Spleen (tissue), 11 donors: ENCODE measurements around the gene UCP3. TPM values are rescaled to one million over a fixed set of nuclear protein-coding genes. Genes with fewer than 3 reads are reported as not detected.

ENCODE experiments used
- DNase-seq: peaks from one replicate; pipeline ENCODE4 v3.0.0-alpha.2; 2020
- H3K27ac ChIP-seq, 8 donors: fragments of 200-600 bp; sonication (generic) in 7 of 8; 1 replicate in 4 of 8; 2 replicates in 4 of 8; pipeline versions ENCODE4 v1.5.0 to v1.8.0; 2016 to 2021; ENCODE audit warnings: inconsistent platforms in 4 of 8, mild to moderate bottlenecking in 4 of 8, moderate library complexity in 1 of 8
- H3K27me3 ChIP-seq, 7 donors: fragments of 200-600 bp; sonication (generic) in 6 of 7; replicated peaks in 1 of 7; 1 replicate in 4 of 7; 2 replicates in 3 of 7; pipeline versions ENCODE4 v1.5.0 to v1.8.0; 2016 to 2021; ENCODE audit warnings: inconsistent platforms in 3 of 7, mild to moderate bottlenecking in 1 of 7
- H3K36me3 ChIP-seq, 6 donors: fragments of 200-600 bp; sonication (generic) in 5 of 6; 1 replicate in 4 of 6; 2 replicates in 2 of 6; pipeline versions ENCODE4 v1.5.0 to v1.8.0; 2016 to 2021; ENCODE audit warnings: inconsistent platforms in 2 of 6
- H3K4me1 ChIP-seq, 6 donors: fragments of 200-600 bp; sonication (generic) in 5 of 6; 1 replicate in 3 of 6; 2 replicates in 3 of 6; pipeline versions ENCODE4 v1.5.0 to v1.8.0; 2016 to 2021; ENCODE audit warnings: inconsistent platforms in 3 of 6
- H3K4me3 ChIP-seq, 8 donors: fragments of 200-600 bp; sonication (generic) in 7 of 8; 1 replicate in 4 of 8; 2 replicates in 4 of 8; pipeline versions ENCODE4 v1.5.0 to v1.8.0; 2016 to 2021; ENCODE audit warnings: inconsistent platforms in 4 of 8, mild to moderate bottlenecking in 4 of 8, moderate library complexity in 2 of 8
- H3K9me3 ChIP-seq, 8 donors: fragments of 200-600 bp; sonication (generic) in 7 of 8; 1 replicate in 4 of 8; 2 replicates in 4 of 8; pipeline versions ENCODE4 v1.5.0 to v1.8.0; 2016 to 2021; ENCODE audit warnings: inconsistent platforms in 4 of 8
- CTCF ChIP-seq, 11 experiments: fragments of 200-600 bp in 7 of 11; fragments of 450-650 bp in 4 of 11; sonication (generic) in 4 of 11; IDR thresholded peaks in 8 of 11; conservative IDR thresholded peaks in 3 of 11; 1 replicate in 7 of 11; 2 replicates in 4 of 11; pipeline versions ENCODE4 v1.4.0 to v1.8.0; 2016 to 2021; ENCODE audit warnings: antibody characterized with exemption in 11 of 11, inconsistent platforms in 4 of 11, mild to moderate bottlenecking in 1 of 11
- POLR2A ChIP-seq, 3 donors: fragments of 450-650 bp; IDR thresholded peaks; one replicate each; pipeline ENCODE4 v1.5.1; 2017; ENCODE audit warnings: antibody characterized with exemption in 3 of 3, mild to moderate bottlenecking in 1 of 3
- POLR2AphosphoS5 ChIP-seq, 3 donors: sonication (generic); formaldehyde crosslinking; IDR thresholded peaks; one replicate each; pipeline ENCODE4 v1.5.1; 2017; ENCODE audit warnings: antibody characterized with exemption in 3 of 3
- WGBS, 5 donors: extraction: QIAGEN DNeasy Blood & Tissue Kit in 3 of 5; methylation state at CpG; one replicate each; pipeline versions ENCODE4 v1.1.5 to v1.1.7; 2013 to 2018; 5-methylcytosine and 5-hydroxymethylcytosine counted together
- intact Hi-C: fragments of 100-400 bp; cut with DNase I; formaldehyde crosslinking; loops from one replicate; pipeline ENCODE4 v1.15.0; 2023; ENCODE audit warnings: low total_unique reads
- polyA plus RNA-seq, 3 donors: library from polyadenylated mRNA; stranded (reverse); fragments of 200-250 nt; gene quantifications; one replicate each; pipeline ENCODE4 v1.2.1, GENCODE V29; 2013
- total RNA-seq, 7 donors: library from RNA; depleted of rRNA in 3 of 7; stranded (reverse); fragments of >200 nt in 3 of 7; fragmentation: NEBNext Ultra II Directional in 4 of 7; extraction: Animal tissue kit (Norgen Biotek cat#: 25700) in 4 of 7; gene quantifications; one replicate each; pipeline versions ENCODE4 v1.1.0 to v1.2.1, GENCODE V29; 2016 to 2021
- donor health status: healthy with polysubstance abuse.
- donor health status: DM: no; HTN: no; CAD: no; lungs with moderate emphysema.
- donor health status: DM: no; HTN: no; CAD: no.
- donor health status: Bipolar disorder and iron deficiency.
- donor health status: healthy.
- donor health status: DM: no; HTN: no; CAD: no.
- donor health status: DM: yes; HTN: yes; CAD: no.

Gene UCP3
- total and polyA plus RNA-seq, 10 donors, result 0.68 to 7.1 (median 4.2) TPM

- 55 to 81% (median 73%) methylated on average over 7 to 9 of the region's 9 CpGs for whole genome bisulfite sequencing, 5 donors
- TF ChIP-seq POLR2AphosphoS5 (IDR thresholded peaks at IDR 0.05) (peak in 2 of 3 donors; percentile 62 to 77), POLR2A (IDR thresholded peaks at IDR 0.05) (no peak)
- no peaks in the 10 kb centered on the region for H3K27me3 ChIP-seq
- H3K36me3 ChIP-seq, result peaks cover 0 to 58% (median 0%) of the 10 kb centered on the region in 6 donors
- no peaks in the 10 kb centered on the region for H3K9me3 ChIP-seq
- intact Hi-C loops, result no loop called here
- DNase-seq, result no peak
- H3K4me3 ChIP-seq, result no peak overlapping the region
- H3K4me1 ChIP-seq, result peaks cover 13 to 85% (median 49%) of the 10 kb centered on the region in 6 donors
- peak overlapping the region in 7 of 8 donors; percentile 42 to 83 (median 75) for H3K27ac ChIP-seq
Measured at GRCh38 chr11:74018331-74019005, 9.6 kb upstream of the UCP3 start.

- H3K4me3 ChIP-seq, result no peak overlapping the region
- no peaks in the 10 kb centered on the region for H3K27me3 ChIP-seq
- H3K4me1 ChIP-seq, result peaks cover 13 to 82% (median 46%) of the 10 kb centered on the region in 6 donors
- H3K9me3 ChIP-seq, result no peaks in the 10 kb centered on the region
- H3K36me3 ChIP-seq, result peaks cover 0 to 60% (median 0%) of the 10 kb centered on the region in 6 donors
- no peak for TF ChIP-seq CTCF (IDR thresholded peaks at IDR 0.05 in 8 of 11, conservative IDR thresholded peaks at IDR 0.05 in 3 of 11)
- TF ChIP-seq POLR2A (IDR thresholded peaks at IDR 0.05), result no peak
- no peak for TF ChIP-seq POLR2AphosphoS5 (IDR thresholded peaks at IDR 0.05)
- peak overlapping the region in 6 of 8 donors; percentile 54 to 83 (median 78) for H3K27ac ChIP-seq
- intact Hi-C loops, result no loop called here
- WGBS, 5 donors, result 90 to 97% (median 91%) methylated on average over 3 of the region's 3 CpGs
- DNase-seq, result no peak
Measured at GRCh38 chr11:74017631-74018030, 8.7 kb upstream of the UCP3 start.

GRCh38 chr11:74015919-74016684 is 7.2 kb upstream of the UCP3 start:
- intact Hi-C loops, result no loop called here
- no peak for DNase-seq
- 87 to 92% (median 92%) methylated on average over 4 to 5 of the region's 5 CpGs for WGBS, 5 donors
- H3K4me1 ChIP-seq, result peaks cover 15 to 82% (median 54%) of the 10 kb centered on the region in 6 donors
- peak overlapping the region in 1 of 8 donors; percentile 32 for H3K27ac ChIP-seq
- no peaks in the 10 kb centered on the region for H3K27me3 ChIP-seq
- no peak for TF ChIP-seq POLR2AphosphoS5 (IDR thresholded peaks at IDR 0.05)
- no peak for TF ChIP-seq POLR2A (IDR thresholded peaks at IDR 0.05)
- no peak for TF ChIP-seq CTCF (IDR thresholded peaks at IDR 0.05 in 8 of 11, conservative IDR thresholded peaks at IDR 0.05 in 3 of 11)
- H3K9me3 ChIP-seq, result no peaks in the 10 kb centered on the region
- H3K4me3 ChIP-seq, result no peak overlapping the region
- peaks cover 0 to 69% (median 0%) of the 10 kb centered on the region in 6 donors for H3K36me3 ChIP-seq

GRCh38 chr11:74014880-74015279 is 6.0 kb upstream of the UCP3 start:
- 41 to 65% (median 48%) methylated on average over 2 of the region's 2 CpGs for WGBS, 5 donors
- intact Hi-C loops, result no loop called here

More at GRCh38 chr11:74014880-74015279, 6.0 kb upstream of the UCP3 start:
- no peak for DNase-seq
- Histone ChIP-seq H3K4me3 (no peak overlapping the region), H3K4me1 (peaks cover 15 to 82% (median 52%) of the 10 kb centered on the region in 6 donors), H3K27me3 (no peaks in the 10 kb centered on the region), H3K9me3 (no peaks in the 10 kb centered on the region), H3K36me3 (peaks cover 0 to 72% (median 0%) of the 10 kb centered on the region in 6 donors), H3K27ac (peak overlapping the region in 2 of 8 donors; percentile 16 to 47)
- TF ChIP-seq POLR2A (IDR thresholded peaks at IDR 0.05) (no peak), POLR2AphosphoS5 (IDR thresholded peaks at IDR 0.05) (peak; percentile 37 to 48 (median 43)), CTCF (IDR thresholded peaks at IDR 0.05 in 8 of 11, conservative IDR thresholded peaks at IDR 0.05 in 3 of 11) (no peak)
